MCF 10A (cell line): ENCODE measurements around the gene RCE1. TPM values are rescaled to one million over a fixed set of nuclear protein-coding genes. Genes with fewer than 3 reads are reported as not detected.
A peak's percentile ranks its signal among the peaks of the same experiment; 100 is the strongest.

ENCODE experiments used
- BruUV-seq: library from RNA; stranded (reverse); fragments of 400-500 nt; replicated peaks from 2 replicates; lab custom pipeline; 2021; lab: Mats Ljungman, UMichigan
- CTCF ChIA-PET: fragments of 300-600 bp; sonication (Branson Sonifier 250); formaldehyde crosslinking; extraction: SDS; loops from one replicate; lab custom pipeline; 2021; ENCODE audit warnings: antibody characterized with exemption, inconsistent platforms; lab: Yijun Ruan, JAX
- POLR2A ChIA-PET: fragments of 300-600, 350-650 bp; sonication (Branson Sonifier 250); formaldehyde crosslinking; extraction: SDS; loops from one replicate; lab custom pipeline; 2020; ENCODE audit warnings: antibody characterized with exemption, inconsistent platforms; lab: Yijun Ruan, JAX
- DNase-seq: peaks from one replicate; pipeline ENCODE4 v3.0.0-alpha.2; 2018; ENCODE audit not compliant: unreplicated experiment
- H3K27ac Mint-ChIP-seq: one replicate; pipeline ENCODE4 v1.8.0; 2022; ENCODE audit warnings: mild to moderate bottlenecking, low read depth, mixed read lengths; ENCODE audit not compliant: unreplicated experiment
- H3K27me3 Mint-ChIP-seq: one replicate; pipeline ENCODE4 v1.8.0; 2022; ENCODE audit warnings: mixed read lengths; ENCODE audit not compliant: insufficient read depth, unreplicated experiment
- H3K36me3 Mint-ChIP-seq: one replicate; pipeline ENCODE4 v1.8.0; 2022; ENCODE audit warnings: mild to moderate bottlenecking, moderate library complexity, mixed read lengths; ENCODE audit not compliant: insufficient read depth, unreplicated experiment
- H3K4me1 Mint-ChIP-seq: one replicate; pipeline ENCODE4 v1.8.0; 2022; ENCODE audit warnings: mixed read lengths; ENCODE audit not compliant: insufficient read depth, unreplicated experiment
- H3K4me3 Mint-ChIP-seq: one replicate; pipeline ENCODE4 v1.8.0; 2022; ENCODE audit warnings: mild to moderate bottlenecking, moderate library complexity, mixed read lengths; ENCODE audit not compliant: unreplicated experiment
- H3K9me3 Mint-ChIP-seq: one replicate; pipeline ENCODE4 v1.8.0; 2022; ENCODE audit warnings: mixed read lengths; ENCODE audit not compliant: unreplicated experiment
- intact Hi-C: fragments of 100-400 bp; cut with micrococcal nuclease; formaldehyde crosslinking; loops from 2 replicates; pipeline ENCODE4 v1.14.1; 2022
- total RNA-seq: library from RNA; stranded (reverse); gene quantifications from 2 replicates; pipeline ENCODE4 v1.2.3, GENCODE V29; 2022
- TF ChIP-seq, protein P1 (sequence below): fragments of 200-600 bp; IDR thresholded peaks from one replicate; pipeline ENCODE4 v1.8.0; 2022; ENCODE audit warnings: antibody characterized with exemption, mild to moderate bottlenecking; ENCODE audit not compliant: unreplicated experiment

RCE1 gene
- total RNA-seq, 1 experiment from 2014 or later: 23.3 TPM

DNA sequence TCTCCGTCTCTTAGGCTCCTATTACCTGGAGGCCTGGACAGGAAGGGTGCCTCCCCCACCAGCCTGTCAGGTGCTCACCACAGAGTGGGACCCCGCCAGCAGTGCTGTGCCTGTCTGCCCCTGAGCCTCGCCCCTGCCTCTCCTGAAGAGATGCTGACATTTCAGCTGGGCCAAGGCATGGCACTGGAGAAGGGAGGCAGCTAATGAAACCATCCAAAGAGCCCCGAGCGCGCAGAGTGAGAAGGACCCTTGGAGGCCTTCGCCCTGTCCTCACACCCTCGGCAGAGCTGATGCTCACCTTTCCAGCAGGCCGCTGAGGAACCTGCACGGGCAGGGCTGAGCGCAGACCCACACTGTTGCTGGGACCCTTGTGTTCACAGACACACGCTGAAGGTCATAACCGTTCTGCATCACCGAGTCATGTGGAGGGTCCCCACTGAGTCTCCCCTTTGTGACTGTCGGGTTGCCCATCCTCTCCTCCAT, 11.5 kb downstream of the RCE1 start:
- Mint-ChIP-seq H3K4me3 (peak overlapping the region; percentile 86), H3K27ac (no peak overlapping the region), H3K4me1 (peaks cover 6% of the 10 kb centered on the region), H3K9me3 (no peaks in the 10 kb centered on the region), H3K36me3 (peaks cover 48% of the 10 kb centered on the region), H3K27me3 (no peaks in the 10 kb centered on the region)
- intact Hi-C loops: loop anchor here (5.0 to 10.0 kb wide), 2 partner anchors 118 to 200 kb away; partner anchors contain the start of gene RHOD
- BruUV-seq: no TSS peak
- no peak for DNase-seq
- ChIA-PET CTCF (interaction anchor here (0.8 to 1.8 kb wide), 3 partner anchors 22 to 527 kb away, joined by 3 to 8 read pairs (median 4); no protein-coding TSS in a partner anchor), POLR2A (interaction anchor here (0.6 to 5.5 kb wide), 9 partner anchors 11 to 273 kb away, joined by 3 to 74 read pairs (median 6); partner anchors contain the start of genes C11orf86, PC and RCE1)
- TF ChIP-seq, protein P1, sequence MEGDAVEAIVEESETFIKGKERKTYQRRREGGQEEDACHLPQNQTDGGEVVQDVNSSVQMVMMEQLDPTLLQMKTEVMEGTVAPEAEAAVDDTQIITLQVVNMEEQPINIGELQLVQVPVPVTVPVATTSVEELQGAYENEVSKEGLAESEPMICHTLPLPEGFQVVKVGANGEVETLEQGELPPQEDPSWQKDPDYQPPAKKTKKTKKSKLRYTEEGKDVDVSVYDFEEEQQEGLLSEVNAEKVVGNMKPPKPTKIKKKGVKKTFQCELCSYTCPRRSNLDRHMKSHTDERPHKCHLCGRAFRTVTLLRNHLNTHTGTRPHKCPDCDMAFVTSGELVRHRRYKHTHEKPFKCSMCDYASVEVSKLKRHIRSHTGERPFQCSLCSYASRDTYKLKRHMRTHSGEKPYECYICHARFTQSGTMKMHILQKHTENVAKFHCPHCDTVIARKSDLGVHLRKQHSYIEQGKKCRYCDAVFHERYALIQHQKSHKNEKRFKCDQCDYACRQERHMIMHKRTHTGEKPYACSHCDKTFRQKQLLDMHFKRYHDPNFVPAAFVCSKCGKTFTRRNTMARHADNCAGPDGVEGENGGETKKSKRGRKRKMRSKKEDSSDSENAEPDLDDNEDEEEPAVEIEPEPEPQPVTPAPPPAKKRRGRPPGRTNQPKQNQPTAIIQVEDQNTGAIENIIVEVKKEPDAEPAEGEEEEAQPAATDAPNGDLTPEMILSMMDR: no peak

DNA sequence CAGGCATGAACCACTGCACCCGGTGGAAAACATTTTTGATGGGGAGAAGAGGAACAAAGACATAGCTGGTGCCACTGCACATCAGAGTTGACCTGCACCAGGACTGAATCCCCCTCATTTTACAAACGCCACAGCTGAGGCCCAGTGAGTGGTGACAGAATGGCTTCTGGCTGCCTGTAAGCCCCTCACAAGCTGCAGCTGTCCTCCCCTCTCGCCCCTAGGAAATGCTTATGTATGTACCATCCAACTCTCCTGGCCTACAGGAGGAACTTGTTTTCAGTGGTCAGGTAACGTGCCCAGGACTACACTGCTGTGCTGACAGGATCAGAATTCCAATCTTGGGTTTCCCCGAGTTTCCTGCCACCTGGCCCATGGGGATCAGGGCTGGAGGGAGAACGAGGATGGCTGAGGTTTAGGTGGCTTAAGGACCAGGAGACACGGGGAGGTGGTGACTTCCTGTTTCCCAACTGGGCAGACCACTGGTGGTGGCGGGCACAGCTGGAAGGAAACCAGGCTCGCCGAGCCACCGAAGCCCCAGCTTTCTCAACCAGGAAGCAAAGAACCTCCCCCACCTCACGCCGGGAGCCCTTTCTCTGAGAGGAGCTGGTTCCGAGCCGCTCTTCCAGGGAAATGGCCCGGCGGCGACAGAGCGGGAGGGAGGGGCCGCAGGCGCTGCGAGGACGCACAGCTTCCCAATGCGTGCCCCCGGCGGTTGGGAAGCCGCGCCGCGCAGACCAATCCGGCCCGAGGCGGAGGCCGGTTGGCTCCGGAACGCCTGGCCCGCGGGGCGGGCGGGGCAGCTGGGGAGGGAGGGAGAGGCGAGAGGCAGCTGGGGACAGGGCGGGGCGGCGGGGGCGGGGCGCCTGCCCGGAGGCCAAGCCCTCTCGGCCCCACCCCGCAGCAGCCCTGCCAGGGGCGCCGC, 12.6 kb downstream of the RCE1 start:
- H3K27ac Mint-ChIP-seq: no peak overlapping the region
- peak; percentile 85 for DNase-seq
- no peaks in the 10 kb centered on the region for H3K27me3 Mint-ChIP-seq
- peaks cover 46% of the 10 kb centered on the region for H3K36me3 Mint-ChIP-seq
- TF ChIP-seq, protein P1: no peak
- peak overlapping the region; percentile 86 for H3K4me3 Mint-ChIP-seq
- peaks cover 6% of the 10 kb centered on the region for H3K4me1 Mint-ChIP-seq
- H3K9me3 Mint-ChIP-seq: no peaks in the 10 kb centered on the region
- TSS peak; percentile 76 for BruUV-seq
- intact Hi-C loops: loop anchor here (1.0 to 10.0 kb wide), 3 partner anchors 102 to 199 kb away; partner anchors contain the start of genes PC and RHOD
- POLR2A ChIA-PET: interaction anchor here (0.6 to 5.5 kb wide), 16 partner anchors 10 to 219 kb away, joined by 3 to 74 read pairs (median 4); partner anchors contain the start of genes C11orf86, PC and RCE1
- CTCF ChIA-PET: interaction anchor here (1.0 to 1.8 kb wide), 2 partner anchors 21 to 120 kb away, joined by 4 to 8 read pairs; no protein-coding TSS in a partner anchor

DNA sequence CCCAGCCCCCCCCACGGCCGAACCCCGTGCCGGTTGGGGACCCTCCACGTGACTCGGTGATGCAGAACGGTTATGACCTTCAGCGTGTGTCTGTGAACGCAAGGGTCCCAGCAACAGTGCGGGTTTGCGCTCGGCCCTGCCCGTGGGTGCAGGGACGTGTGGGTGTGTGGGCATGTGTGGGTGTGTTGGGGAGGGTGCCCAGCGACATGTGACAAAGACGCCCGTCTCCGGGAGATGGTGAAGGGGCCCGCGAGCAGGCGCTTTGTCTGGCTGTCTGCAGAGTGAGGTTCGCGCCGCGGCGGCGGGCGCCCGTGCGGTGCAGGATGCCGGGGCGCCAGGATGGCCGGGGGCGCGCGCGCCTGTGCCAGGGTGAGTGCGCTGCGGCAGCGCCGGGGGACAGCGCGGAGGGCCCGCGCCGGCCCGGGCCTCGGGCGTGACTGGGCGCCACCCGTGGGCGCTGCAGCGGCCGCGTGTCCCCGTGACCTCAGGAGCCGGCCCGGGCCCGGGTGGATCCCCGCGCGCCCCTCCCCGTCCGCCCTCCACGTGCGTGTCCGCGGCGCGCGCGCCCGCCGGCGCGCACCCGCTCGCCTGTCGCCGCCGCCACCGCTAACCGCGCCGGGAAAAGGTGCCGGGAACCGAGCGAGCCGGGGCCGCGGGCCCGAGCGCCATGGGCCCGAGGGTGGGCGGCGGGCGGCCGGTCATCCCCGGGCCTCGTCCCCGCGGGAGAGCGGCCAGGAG, 13.4 kb downstream of the RCE1 start, which contains the start of gene LRFN4:
LRFN4 (plus strand) TSS at position 569 of the 738 bp plus-strand sequence. CDS start 681 bp downstream, outside the sequence.
- Mint-ChIP-seq H3K9me3 (no peaks in the 10 kb centered on the region), H3K27ac (no peak within 1 kb of the TSS), H3K4me3 (peak within 1 kb of the TSS; percentile 86), H3K36me3 (peaks cover 52% of the 10 kb centered on the region), H3K27me3 (no peaks in the 10 kb centered on the region), H3K4me1 (peaks cover 6% of the 10 kb centered on the region)
- POLR2A ChIA-PET: interaction anchor here (0.7 to 5.5 kb wide), 13 partner anchors 10 to 201 kb away, joined by 3 to 74 read pairs (median 4); partner anchors contain the start of genes C11orf86, PC and RCE1
- BruUV-seq: no TSS peak
- CTCF ChIA-PET: interaction anchor here (1.8 kb wide), 1 partner anchor 120 kb away, joined by 8 read pairs; no protein-coding TSS in a partner anchor
- TF ChIP-seq, protein P1: no peak
- DNase-seq: no peak
- intact Hi-C loops: loop anchor here (1.0 to 10.0 kb wide), 3 partner anchors 102 to 198 kb away; partner anchors contain the start of genes PC and RHOD
